Keratinocyte (primary cell): ENCODE data around the gene CCDC80. TPM values are rescaled to one million over a fixed set of nuclear protein-coding genes. Genes with fewer than 3 reads are reported as not detected.
"Not testable (repeated sequence)": the region's sequence is repeated elsewhere in the genome, so short reads cannot be mapped to it uniquely, and the experiment has no call there.

Experiments
- DNase-seq: peaks from one replicate; pipeline ENCODE4 v3.0.0-alpha.2; 2011; ENCODE audit warnings: low read depth, missing footprints, low spot score
- FAIRE-seq: peaks from 2 replicates; lab custom pipeline; 2011; peaks lifted over from hg19 to GRCh38; lab: Jason Lieb, UNC
- H2AFZ ChIP-seq: 2 replicates; pipeline ENCODE4 v1.6.0; 2012; ENCODE audit warnings: low read length, control low read depth, inconsistent platforms; ENCODE audit not compliant: control insufficient read depth
- H3K27ac ChIP-seq: 2 replicates; pipeline ENCODE4 v1.5.1; 2011; ENCODE audit warnings: low read length; ENCODE audit not compliant: control insufficient read depth, insufficient read depth
- H3K27me3 ChIP-seq: 3 replicates; pipeline ENCODE4 v1.6.0; 2011; ENCODE audit warnings: low read length; ENCODE audit not compliant: control insufficient read depth, insufficient read depth; ENCODE audit errors: extremely low read depth
- H3K36me3 ChIP-seq, 2 experiments: 2 replicates in 1 of 2; 3 replicates in 1 of 2; pipeline ENCODE4 v1.5.1; 2011; ENCODE audit warnings: low read length in 2 of 2, mild to moderate bottlenecking in 1 of 2; ENCODE audit not compliant: control insufficient read depth in 2 of 2, insufficient read depth in 2 of 2; ENCODE audit errors: extremely low read depth in 1 of 2
- H3K4me1 ChIP-seq: 3 replicates; pipeline ENCODE4 v1.5.1; 2011; ENCODE audit warnings: low read length; ENCODE audit not compliant: control insufficient read depth, insufficient read depth; ENCODE audit errors: extremely low read depth
- H3K4me2 ChIP-seq: 3 replicates; pipeline ENCODE4 v1.6.0; 2011; ENCODE audit warnings: low read depth, low read length; ENCODE audit not compliant: control insufficient read depth, insufficient read depth; ENCODE audit errors: extremely low read depth
- H3K4me3 ChIP-seq, 3 experiments: fragments of 200-600 bp in 1 of 3; sonication (generic) in 1 of 3; 2 replicates in 2 of 3; 3 replicates in 1 of 3; pipeline ENCODE4 v1.5.1; 2011 to 2016; ENCODE audit warnings: low read length in 3 of 3, mild to moderate bottlenecking in 3 of 3, control low read depth in 2 of 3, inconsistent platforms in 1 of 3, low read depth in 1 of 3, mixed read lengths in 1 of 3, mixed run types in 1 of 3, moderate library complexity in 1 of 3; ENCODE audit not compliant: control insufficient read depth in 2 of 3, insufficient read depth in 2 of 3; ENCODE audit errors: extremely low read depth in 1 of 3
- H3K79me2 ChIP-seq: 2 replicates; pipeline ENCODE4 v1.6.0; 2012; ENCODE audit warnings: low read length; ENCODE audit not compliant: control insufficient read depth, insufficient read depth
- H3K9ac ChIP-seq: 3 replicates; pipeline ENCODE4 v1.6.0; 2011; ENCODE audit warnings: low read length; ENCODE audit not compliant: control insufficient read depth, insufficient read depth; ENCODE audit errors: extremely low read depth
- H3K9me1 ChIP-seq: 3 replicates; pipeline ENCODE4 v1.6.0; 2011; ENCODE audit warnings: low read length; ENCODE audit not compliant: control insufficient read depth, insufficient read depth; ENCODE audit errors: extremely low read depth
- H3K9me3 ChIP-seq: 2 replicates; pipeline ENCODE4 v1.5.1; 2012; ENCODE audit warnings: low read depth, low read length; ENCODE audit not compliant: control insufficient read depth
- H4K20me1 ChIP-seq: 3 replicates; pipeline ENCODE4 v1.6.0; 2011; ENCODE audit warnings: low read length; ENCODE audit not compliant: control insufficient read depth, insufficient read depth; ENCODE audit errors: extremely low read depth
- CTCF ChIP-seq, 3 experiments: IDR thresholded peaks in 1 of 3; conservative IDR thresholded peaks in 1 of 3; optimal IDR thresholded peaks in 1 of 3; 2 replicates in 2 of 3; 3 replicates in 1 of 3; pipeline versions ENCODE3 to v1.5.1; 2011; ENCODE audit warnings: low read length in 3 of 3, mild to moderate bottlenecking in 3 of 3, moderate library complexity in 2 of 3, control low read depth in 1 of 3, inconsistent platforms in 1 of 3; ENCODE audit not compliant: insufficient read depth in 2 of 3; ENCODE audit errors: extremely low read depth in 1 of 3
- EZH2 ChIP-seq: IDR thresholded peaks from one replicate; pipeline ENCODE4 v1.6.1; 2012; ENCODE audit warnings: inconsistent platforms, mild to moderate bottlenecking, low read length, moderate library complexity
- dilution Hi-C: fragments of 300-500 bp; cut with MboI; formaldehyde crosslinking; loops from one replicate; pipeline ENCODE4 v1.7.0; 2020; ENCODE audit warnings: low sequenced_read_pairs; ENCODE audit not compliant: extremely low pct_ligation_motif_present
- polyA plus RNA-seq, 5 experiments: library from polyadenylated mRNA; depleted of rRNA in 3 of 5; stranded (reverse) in 3 of 5; stranded (forward) in 1 of 5; unstranded in 1 of 5; fragments of >200 nt; gene quantifications; 1 replicate in 1 of 5; 2 replicates in 3 of 5; 3 replicates in 1 of 5; pipeline versions ENCODE4 v1.2.1 to v1.2.3, GENCODE V29; 2011 to 2012; ENCODE audit warnings: missing spikeins in 2 of 5, low read depth in 1 of 5, low replicate concordance in 1 of 5

Gene CCDC80
- polyA plus RNA-seq, 1 donor (not counting 4 experiments of a cell fraction or from before 2014, with no cell fraction given), result 12.8 TPM

- Histone ChIP-seq H4K20me1 (no peaks in the 10 kb centered on the region), H3K27ac (no peak overlapping the region), H2AFZ (no peak overlapping the region), H3K79me2 (no peaks in the 10 kb centered on the region), H3K4me3 (no peak overlapping the region), H3K27me3 (no peaks in the 10 kb centered on the region), H3K9ac (no peak overlapping the region), H3K9me1 (no peaks in the 10 kb centered on the region), H3K4me2 (no peak overlapping the region), H3K36me3 (peaks cover 0 to 2% of the 10 kb centered on the region in 2 experiments), H3K4me1 (no peaks in the 10 kb centered on the region), H3K9me3 (no peaks in the 10 kb centered on the region)
- TF ChIP-seq EZH2 (no peak), CTCF (optimal IDR thresholded peaks at IDR 0.05 in 1 of 3, IDR thresholded peaks at IDR 0.05 in 1 of 3, conservative IDR thresholded peaks at IDR 0.05 in 1 of 3; ENCODE audit: extremely low read depth in 1 of 3, insufficient read depth in 2 of 3, low read length in 3 of 3) (no peak)
- dilution Hi-C loops, result no loop called here
- DNase-seq (no peak), FAIRE-seq (peak; percentile 43)
These were observed 72.3 kb downstream of the CCDC80 start for GRCh38 chr3:112568642-112569041.

DNA sequence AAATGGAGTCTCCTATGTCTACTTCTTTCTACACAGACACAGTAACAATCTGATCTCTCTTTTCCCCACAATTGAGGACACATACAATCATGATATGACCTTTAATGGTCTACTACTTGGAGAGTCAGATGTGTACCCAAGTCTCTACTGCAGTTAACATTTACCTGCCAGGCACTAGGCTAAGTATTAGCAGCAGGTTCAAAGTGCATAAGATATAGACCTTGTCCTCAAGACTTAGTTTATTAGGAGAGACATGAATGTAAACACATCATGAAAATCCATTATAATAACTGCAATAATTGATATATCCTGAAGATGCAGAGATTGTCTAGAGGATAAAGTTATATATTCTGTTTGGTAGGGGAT, 76.0 kb downstream of the CCDC80 start:
- no peak overlapping the region for H3K9ac ChIP-seq
- peaks cover 8% of the 10 kb centered on the region for H3K4me1 ChIP-seq
- TF ChIP-seq CTCF (optimal IDR thresholded peaks at IDR 0.05 in 1 of 3, IDR thresholded peaks at IDR 0.05 in 1 of 3, conservative IDR thresholded peaks at IDR 0.05 in 1 of 3; ENCODE audit: extremely low read depth in 1 of 3, insufficient read depth in 2 of 3, low read length in 3 of 3) (no peak), EZH2 (no peak)
- no peak overlapping the region for H2AFZ ChIP-seq
- H3K36me3 ChIP-seq, result peaks cover 0 to 1% of the 10 kb centered on the region in 2 experiments
- FAIRE-seq (no peak), DNase-seq (no peak)
- dilution Hi-C loops, result no loop called here
- H3K4me3 ChIP-seq, result no peak overlapping the region
- no peaks in the 10 kb centered on the region for H4K20me1 ChIP-seq
- H3K4me2 ChIP-seq, result no peak overlapping the region
- no peak overlapping the region for H3K27ac ChIP-seq
- H3K9me1 ChIP-seq, result no peaks in the 10 kb centered on the region
- H3K79me2 ChIP-seq, result peaks cover 14% of the 10 kb centered on the region
- H3K27me3 ChIP-seq, result no peaks in the 10 kb centered on the region
- no peaks in the 10 kb centered on the region for H3K9me3 ChIP-seq

- H3K9ac ChIP-seq, H3K27me3 ChIP-seq, DNase-seq, H2AFZ ChIP-seq, dilution Hi-C loops, H3K36me3 ChIP-seq, H3K4me3 ChIP-seq, H3K9me3 ChIP-seq, H3K9me1 ChIP-seq, FAIRE-seq, H4K20me1 ChIP-seq, H3K4me2 ChIP-seq, H3K27ac ChIP-seq: not testable (repeated sequence)
- peaks cover 20% of the 10 kb centered on the region for H3K79me2 ChIP-seq
- peaks cover 13% of the 10 kb centered on the region for H3K4me1 ChIP-seq
These were observed 76.5 kb downstream of the CCDC80 start for GRCh38 chr3:112564247-112564939.
